GM18870 (cell line): ENCODE results near the gene IMPACT.
A peak's percentile ranks its signal among the peaks of the same experiment; 100 is the strongest.

Experiments
- ATAC-seq: cut with Tn5 transposase; IDR thresholded peaks from one replicate; pipeline ENCODE4 v1.9.1; 2021; ENCODE audit warnings: moderate library complexity; ENCODE audit not compliant: unreplicated experiment

IMPACT gene

GRCh38 chr18:24421831-24422230 is 4.6 kb upstream of the IMPACT start:
- ATAC-seq, result no peak

- no peak for ATAC-seq
These were observed 435 bp upstream of the IMPACT start for GRCh38 chr18:24426073-24426397.

DNA sequence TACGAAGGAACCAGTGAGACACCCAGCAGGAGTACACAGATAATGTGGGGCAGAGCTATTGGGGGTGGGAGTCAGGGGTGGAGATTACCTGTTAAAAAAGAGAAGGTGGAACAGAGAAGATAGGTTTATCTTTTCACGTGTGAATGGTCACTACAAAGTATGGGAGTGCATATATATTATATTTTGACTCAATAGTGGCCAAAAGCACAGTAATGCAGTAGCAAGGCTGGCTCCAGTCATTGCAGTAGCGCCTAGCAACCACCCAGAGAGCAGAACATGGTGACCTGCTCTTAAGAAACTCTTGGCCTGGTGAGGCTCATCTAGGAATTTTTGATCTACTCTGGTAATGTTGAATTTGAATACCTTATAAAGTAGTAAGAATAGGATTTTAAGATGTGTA is 1.0 kb downstream of the IMPACT start:
- ATAC-seq, result no peak

DNA sequence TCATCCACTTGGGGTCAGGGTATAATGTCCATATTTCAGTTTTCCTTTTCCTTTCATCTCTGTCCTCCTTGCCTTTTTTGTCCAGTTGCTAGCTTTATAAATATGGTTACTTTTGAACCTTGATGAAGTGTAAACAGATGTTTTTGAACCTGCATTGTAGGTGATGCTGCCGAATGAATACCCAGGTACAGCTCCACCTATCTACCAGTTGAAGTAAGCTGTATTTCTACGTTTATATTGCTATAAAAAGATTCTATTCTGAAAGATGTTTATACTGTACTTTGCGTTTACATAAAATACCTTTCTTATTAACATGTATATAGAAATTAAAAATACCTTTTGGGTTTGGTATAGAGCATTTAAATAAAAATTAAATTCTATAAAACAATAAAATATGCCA is 2.2 kb downstream of the IMPACT start:
- ATAC-seq, result no peak

GRCh38 chr18:24429188-24429587 is 2.7 kb downstream of the IMPACT start:
- no peak for ATAC-seq

DNA sequence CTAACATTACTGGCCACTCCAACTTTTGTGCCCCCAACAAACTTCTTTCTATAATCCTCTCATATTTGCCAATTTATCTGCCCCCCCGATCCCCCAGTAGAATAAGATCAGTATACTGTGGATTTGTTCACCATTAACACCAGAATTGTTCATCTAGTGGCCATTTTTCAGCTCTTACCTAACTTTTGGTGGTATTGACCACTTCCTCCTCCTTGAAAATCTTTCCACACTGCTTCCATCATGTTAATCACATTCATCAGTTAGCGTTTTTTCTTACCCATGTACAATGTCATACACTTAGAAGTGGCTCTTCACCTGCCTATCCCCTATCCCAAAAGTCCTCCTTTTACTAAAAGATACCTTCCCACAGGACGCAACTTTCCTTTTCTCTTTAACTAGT is 6.1 kb downstream of the IMPACT start:
- no peak for ATAC-seq

GRCh38 chr18:24436939-24437338 is 10.5 kb downstream of the IMPACT start:
- no peak for ATAC-seq

DNA sequence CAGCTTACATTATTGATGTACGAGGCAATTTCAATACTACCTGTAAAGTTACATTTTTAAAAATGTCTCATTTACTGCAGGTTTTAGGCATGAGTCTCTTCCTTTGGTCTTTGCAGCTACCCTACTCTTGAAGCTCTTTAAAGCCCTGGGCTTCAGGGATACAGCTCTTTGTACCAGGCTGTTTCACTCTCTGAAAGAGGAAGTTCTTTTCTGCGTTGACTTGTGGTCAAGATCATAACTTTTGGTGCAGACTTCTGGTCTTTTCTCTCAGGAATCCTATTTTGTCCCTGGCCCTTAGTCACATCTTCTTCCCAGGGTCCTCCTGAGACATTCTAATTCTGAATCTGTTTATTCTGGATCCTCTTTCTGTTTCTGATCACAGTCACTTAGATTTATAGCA is 17.4 kb downstream of the IMPACT start:
- ATAC-seq, result peak; percentile 61

- ATAC-seq, result peak; percentile 77
These were observed 20.0 kb downstream of the IMPACT start for GRCh38 chr18:24446453-24446852.

- ATAC-seq, result no peak
These were observed 20.6 kb downstream of the IMPACT start for GRCh38 chr18:24446953-24447538.

- ATAC-seq, result no peak
These were observed 21.5 kb downstream of the IMPACT start for GRCh38 chr18:24447961-24448360.

DNA sequence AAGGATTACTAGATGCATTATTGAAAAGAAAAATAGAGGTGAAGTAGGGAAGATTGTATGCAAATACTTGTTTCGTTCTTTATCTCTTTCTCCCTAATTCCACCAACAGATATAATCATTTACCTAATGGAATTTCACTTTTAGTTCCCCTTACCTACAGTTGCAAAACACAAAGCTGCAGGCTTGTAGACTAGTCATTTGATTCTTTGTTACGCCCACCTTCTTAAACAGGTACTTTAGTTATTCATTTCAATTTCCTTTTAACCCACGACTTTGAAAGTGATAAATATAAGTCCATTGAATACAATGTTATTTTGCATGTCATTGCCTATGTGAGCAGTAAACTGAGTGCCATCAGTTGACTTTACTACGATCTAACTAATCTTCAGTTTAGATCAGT is 30.1 kb downstream of the IMPACT start:
- peak; percentile 96 for ATAC-seq

DNA sequence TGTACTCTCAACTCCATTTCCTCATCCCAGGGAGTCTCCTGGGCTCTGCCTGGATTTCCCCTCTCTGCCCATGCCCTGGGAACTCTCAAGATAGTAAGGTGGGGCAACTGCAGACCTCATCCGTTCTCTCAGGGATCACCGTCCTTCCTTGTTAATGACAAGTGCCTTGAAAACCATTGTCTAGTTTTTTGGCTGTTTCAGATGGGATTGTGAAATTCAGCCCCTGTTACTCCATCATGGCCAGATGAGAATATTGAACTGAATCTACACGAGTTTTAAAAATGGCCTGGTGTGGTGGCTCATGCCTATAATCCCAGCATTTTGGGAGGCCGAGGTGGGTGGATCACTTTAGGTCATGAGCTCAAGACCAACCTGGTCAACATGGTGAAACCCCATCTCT is 33.3 kb downstream of the IMPACT start:
- ATAC-seq, result no peak

GRCh38 chr18:24460388-24460787 is 33.9 kb downstream of the IMPACT start, which contains the start of gene HRH4:
Gene HRH4, plus strand, starts transcription at chr18:24460637. Its CDS starts 92 bp downstream, at chr18:24460729.
- ATAC-seq, result no peak

GRCh38 chr18:24461996-24462395 is 35.5 kb downstream of the IMPACT start:
- no peak for ATAC-seq

- ATAC-seq, result no peak
These were observed 36.6 kb downstream of the IMPACT start for GRCh38 chr18:24462838-24463775.

GRCh38 chr18:24465486-24465885 is 39.0 kb downstream of the IMPACT start:
- no peak for ATAC-seq

- no peak for ATAC-seq
These were observed 40.3 kb downstream of the IMPACT start for GRCh38 chr18:24466771-24467170.

- ATAC-seq, result no peak
These were observed 43.6 kb downstream of the IMPACT start for GRCh38 chr18:24470022-24470618.

- no peak for ATAC-seq
These were observed 44.3 kb downstream of the IMPACT start for GRCh38 chr18:24470805-24471204.

DNA sequence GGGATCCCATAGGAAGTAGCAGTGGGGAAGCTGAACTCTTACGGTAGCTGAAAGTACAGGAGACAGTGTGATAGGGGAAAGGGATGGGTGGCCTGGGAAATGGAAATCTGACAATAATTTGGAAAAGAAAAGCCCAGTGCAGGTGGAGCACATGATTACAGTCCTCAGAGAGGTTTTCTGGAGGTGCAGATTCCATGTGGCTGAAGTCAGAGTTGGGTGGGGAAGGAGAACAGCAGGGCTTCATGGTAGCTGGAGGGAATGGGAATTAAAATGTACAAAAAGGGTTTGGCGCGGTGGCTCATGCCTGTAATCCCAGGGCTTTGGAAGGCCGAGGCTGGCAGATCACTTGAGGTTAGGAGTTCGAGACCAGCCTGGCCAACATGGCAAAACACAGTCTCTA is 46.1 kb downstream of the IMPACT start:
- ATAC-seq, result no peak

- ATAC-seq, result no peak
These were observed 47.9 kb downstream of the IMPACT start for GRCh38 chr18:24474406-24474805.
